ENCODE measurements around the gene HTR1B. TPM values are rescaled to one million over a fixed set of nuclear protein-coding genes. Genes with fewer than 3 reads are reported as not detected.

HTR1B gene
- total RNA-seq, 3 donors from 2014 or later = 0.15 to 0.33 TPM; not detected in 1

GRCh38 chr6:77468939-77469338, 5.6 kb upstream of the HTR1B start:
- TF ChIP-seq POLR2A (IDR thresholded peaks at IDR 0.05) (no peak), POLR2AphosphoS5 (IDR thresholded peaks at IDR 0.05) (no peak)
- TF ChIP-seq, protein P1, sequence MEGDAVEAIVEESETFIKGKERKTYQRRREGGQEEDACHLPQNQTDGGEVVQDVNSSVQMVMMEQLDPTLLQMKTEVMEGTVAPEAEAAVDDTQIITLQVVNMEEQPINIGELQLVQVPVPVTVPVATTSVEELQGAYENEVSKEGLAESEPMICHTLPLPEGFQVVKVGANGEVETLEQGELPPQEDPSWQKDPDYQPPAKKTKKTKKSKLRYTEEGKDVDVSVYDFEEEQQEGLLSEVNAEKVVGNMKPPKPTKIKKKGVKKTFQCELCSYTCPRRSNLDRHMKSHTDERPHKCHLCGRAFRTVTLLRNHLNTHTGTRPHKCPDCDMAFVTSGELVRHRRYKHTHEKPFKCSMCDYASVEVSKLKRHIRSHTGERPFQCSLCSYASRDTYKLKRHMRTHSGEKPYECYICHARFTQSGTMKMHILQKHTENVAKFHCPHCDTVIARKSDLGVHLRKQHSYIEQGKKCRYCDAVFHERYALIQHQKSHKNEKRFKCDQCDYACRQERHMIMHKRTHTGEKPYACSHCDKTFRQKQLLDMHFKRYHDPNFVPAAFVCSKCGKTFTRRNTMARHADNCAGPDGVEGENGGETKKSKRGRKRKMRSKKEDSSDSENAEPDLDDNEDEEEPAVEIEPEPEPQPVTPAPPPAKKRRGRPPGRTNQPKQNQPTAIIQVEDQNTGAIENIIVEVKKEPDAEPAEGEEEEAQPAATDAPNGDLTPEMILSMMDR (IDR thresholded peaks at IDR 0.05) = no peak
- intact Hi-C loops (cut with DNase I; ENCODE audit: low total_unique reads) = no loop called here
- no peak for DNase-seq (ENCODE audit: low spot score in 2 of 2)
- peaks cover 2 to 18% of the 10 kb centered on the region in 2 donors for H3K27me3 ChIP-seq
- no peak overlapping the region for H3K27ac ChIP-seq
- no peaks in the 10 kb centered on the region for H3K4me1 ChIP-seq
- H3K4me3 ChIP-seq = no peak overlapping the region
- no peaks in the 10 kb centered on the region for H3K9me3 ChIP-seq
- H3K36me3 ChIP-seq = no peaks in the 10 kb centered on the region

DNA sequence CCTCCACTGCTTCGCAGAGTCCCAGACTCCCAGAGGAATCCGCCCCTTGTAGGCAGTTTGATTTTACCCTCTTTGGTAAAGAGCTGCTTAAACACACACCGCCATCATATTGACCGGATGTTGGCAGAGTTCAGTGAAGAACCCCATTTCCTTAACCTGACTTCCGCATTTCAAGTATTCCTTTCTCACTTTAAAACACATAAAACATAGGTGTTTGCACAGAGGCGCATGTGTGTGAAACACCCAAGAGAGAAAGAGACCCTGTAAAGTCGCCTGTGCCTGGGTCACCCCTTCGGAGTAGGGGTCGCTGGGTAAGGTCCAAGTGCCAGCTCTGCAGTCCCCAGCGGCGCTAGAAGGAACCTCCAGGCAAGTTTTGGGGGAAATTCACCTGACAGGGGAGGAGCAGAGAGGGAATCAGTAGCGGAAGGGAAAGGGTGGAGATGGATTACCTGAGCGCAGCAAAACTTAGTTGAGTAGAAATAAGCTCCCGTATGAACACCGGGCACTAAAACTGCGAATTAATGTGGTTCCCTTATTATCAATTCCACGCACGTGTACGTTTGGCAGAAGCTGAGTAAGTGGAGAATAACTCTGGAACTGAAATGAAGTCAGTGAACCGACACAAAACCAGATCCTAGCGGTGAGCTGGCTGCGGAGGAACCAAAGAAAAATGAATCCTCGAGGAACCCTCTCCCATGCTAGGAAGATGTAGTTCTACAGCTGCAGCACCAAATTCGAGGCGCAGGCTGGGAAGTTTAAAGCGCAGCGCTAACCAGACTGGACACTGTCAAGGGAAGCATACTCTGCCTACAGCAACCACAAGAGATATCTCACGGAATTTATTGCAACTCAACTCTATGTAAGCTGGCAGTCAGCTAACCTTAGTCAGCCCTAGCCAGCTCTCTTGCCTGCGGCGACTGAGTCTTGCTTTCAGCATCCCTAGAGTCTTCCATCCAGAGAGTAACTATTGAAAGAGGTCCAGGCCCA, 3.5 kb upstream of the HTR1B start:
- no peaks in the 10 kb centered on the region for H3K36me3 ChIP-seq
- H3K27ac ChIP-seq = peak overlapping the region in 1 of 2 donors; percentile 40
- peaks cover 7 to 40% of the 10 kb centered on the region in 2 donors for H3K27me3 ChIP-seq
- H3K9me3 ChIP-seq = no peaks in the 10 kb centered on the region
- no peak for DNase-seq (ENCODE audit: low spot score in 2 of 2)
- TF ChIP-seq, protein P1 (IDR thresholded peaks at IDR 0.05) = peak in 1 of 3 donors; percentile 8
- no peak for TF ChIP-seq POLR2A (IDR thresholded peaks at IDR 0.05)
- no peak for TF ChIP-seq POLR2AphosphoS5 (IDR thresholded peaks at IDR 0.05)
- peak overlapping the region; percentile 43 to 71 (median 55) for H3K4me3 ChIP-seq
- H3K4me1 ChIP-seq = no peaks in the 10 kb centered on the region
- intact Hi-C loops (cut with DNase I; ENCODE audit: low total_unique reads) = no loop called here

GRCh38 chr6:77466055-77466450, 2.8 kb upstream of the HTR1B start:
- no peaks in the 10 kb centered on the region for H3K9me3 ChIP-seq
- TF ChIP-seq POLR2A (IDR thresholded peaks at IDR 0.05) = no peak
- TF ChIP-seq, protein P1 (IDR thresholded peaks at IDR 0.05) = peak in 2 of 3 donors; percentile 31 to 35
- H3K4me3 ChIP-seq = peak overlapping the region; percentile 43 to 71 (median 55)
- no peaks in the 10 kb centered on the region for H3K36me3 ChIP-seq
- intact Hi-C loops (cut with DNase I; ENCODE audit: low total_unique reads) = no loop called here
- peaks cover 7 to 41% of the 10 kb centered on the region in 2 donors for H3K27me3 ChIP-seq
- peak overlapping the region in 1 of 2 donors; percentile 40 for H3K27ac ChIP-seq
- no peak for DNase-seq (ENCODE audit: low spot score in 2 of 2)
- H3K4me1 ChIP-seq = no peaks in the 10 kb centered on the region

DNA sequence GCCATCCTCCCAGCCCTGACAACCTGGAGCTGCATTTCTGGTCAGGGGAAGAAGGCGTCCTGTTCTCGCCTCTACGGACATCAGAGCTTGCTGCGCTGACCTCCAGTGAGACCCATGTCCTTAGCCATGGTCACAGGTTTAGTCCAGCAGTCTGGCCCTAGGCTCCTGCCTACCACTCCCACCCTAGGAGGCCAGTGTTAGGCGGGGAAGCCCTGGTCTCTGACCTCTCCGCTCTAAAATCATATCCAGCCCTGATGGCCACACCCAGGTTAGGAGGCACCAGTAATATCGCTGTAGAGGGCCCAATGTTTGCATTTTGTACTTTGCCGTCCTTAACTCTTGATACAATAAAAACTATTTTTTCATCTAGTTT, 1.2 kb upstream of the HTR1B start:
- peaks cover 7 to 41% of the 10 kb centered on the region in 2 donors for H3K27me3 ChIP-seq
- no peak overlapping the region for H3K27ac ChIP-seq
- peak overlapping the region; percentile 27 to 68 (median 45) for H3K4me3 ChIP-seq
- intact Hi-C loops (cut with DNase I; ENCODE audit: low total_unique reads) = no loop called here
- no peaks in the 10 kb centered on the region for H3K36me3 ChIP-seq
- no peaks in the 10 kb centered on the region for H3K9me3 ChIP-seq
- TF ChIP-seq POLR2A (IDR thresholded peaks at IDR 0.05) (no peak), POLR2AphosphoS5 (IDR thresholded peaks at IDR 0.05) (no peak)
- TF ChIP-seq, protein P1 (IDR thresholded peaks at IDR 0.05) = no peak
- DNase-seq (ENCODE audit: low spot score in 2 of 2) = no peak
- no peaks in the 10 kb centered on the region for H3K4me1 ChIP-seq

DNA sequence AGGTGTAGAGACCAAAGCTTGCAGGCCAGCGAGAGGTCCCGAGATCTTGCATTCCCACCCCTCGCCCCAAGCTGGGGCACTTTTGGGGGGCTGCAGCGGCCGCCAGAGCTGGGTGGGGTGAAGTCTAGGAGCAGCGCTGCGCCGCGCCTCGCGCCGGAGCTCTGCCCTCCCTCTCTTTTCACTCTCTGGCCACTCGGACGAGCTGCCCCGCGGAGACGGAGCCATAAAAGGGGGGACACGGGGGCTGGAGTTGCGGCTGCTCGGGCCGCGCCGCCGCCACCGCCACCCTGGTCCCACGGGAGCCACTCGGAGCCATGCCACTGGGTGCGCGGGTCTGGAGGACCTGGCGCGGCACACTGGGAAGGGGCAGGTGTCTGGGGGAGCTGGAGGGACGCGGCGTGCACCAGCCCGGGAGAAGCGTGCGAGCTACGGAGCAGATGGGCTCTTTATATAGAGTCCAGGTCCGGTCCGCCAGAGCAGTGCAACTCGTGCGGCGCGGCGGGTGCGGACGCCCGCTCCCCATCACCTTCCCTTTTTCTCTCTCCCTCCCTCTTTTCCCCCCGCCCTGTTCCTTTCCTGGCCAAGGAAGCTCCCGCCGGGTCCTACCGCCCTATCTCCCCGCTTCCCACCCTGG, 687 bp upstream of the HTR1B start:
- H3K27ac ChIP-seq = peak overlapping the region in 1 of 2 donors; percentile 19
- peaks cover 7 to 41% of the 10 kb centered on the region in 2 donors for H3K27me3 ChIP-seq
- H3K9me3 ChIP-seq = no peaks in the 10 kb centered on the region
- intact Hi-C loops (cut with DNase I; ENCODE audit: low total_unique reads) = no loop called here
- no peak for DNase-seq (ENCODE audit: low spot score in 2 of 2)
- H3K36me3 ChIP-seq = no peaks in the 10 kb centered on the region
- TF ChIP-seq POLR2A (IDR thresholded peaks at IDR 0.05) (no peak), POLR2AphosphoS5 (IDR thresholded peaks at IDR 0.05) (no peak)
- TF ChIP-seq, protein P1 (IDR thresholded peaks at IDR 0.05) = no peak
- no peaks in the 10 kb centered on the region for H3K4me1 ChIP-seq
- peak overlapping the region; percentile 27 to 68 (median 45) for H3K4me3 ChIP-seq
